Choroid plexus epithelial cell (primary cell): ENCODE results near the gene PARD6A.

Experiments used
- DNase-seq: peaks from one replicate; pipeline ENCODE4 v3.0.0-alpha.2; 2010; ENCODE audit warnings: low read depth
- H3K4me3 ChIP-seq: 2 replicates; pipeline ENCODE4 v1.5.1; 2011; ENCODE audit warnings: low read depth, mild to moderate bottlenecking, control low read depth, low read length, moderate library complexity
- CTCF ChIP-seq: conservative IDR thresholded peaks from 2 replicates; pipeline ENCODE4 v1.5.1; 2011; ENCODE audit warnings: low read depth, mild to moderate bottlenecking, control low read depth, inconsistent platforms, low read length, moderate library complexity

PARD6A gene

GRCh38 chr16:67653128-67653788 lies 7.5 kb upstream of the PARD6A start:
- H3K4me3 ChIP-seq = peak overlapping the region; percentile 49
- peak; percentile 21 for TF ChIP-seq CTCF
- no peak for DNase-seq

DNA sequence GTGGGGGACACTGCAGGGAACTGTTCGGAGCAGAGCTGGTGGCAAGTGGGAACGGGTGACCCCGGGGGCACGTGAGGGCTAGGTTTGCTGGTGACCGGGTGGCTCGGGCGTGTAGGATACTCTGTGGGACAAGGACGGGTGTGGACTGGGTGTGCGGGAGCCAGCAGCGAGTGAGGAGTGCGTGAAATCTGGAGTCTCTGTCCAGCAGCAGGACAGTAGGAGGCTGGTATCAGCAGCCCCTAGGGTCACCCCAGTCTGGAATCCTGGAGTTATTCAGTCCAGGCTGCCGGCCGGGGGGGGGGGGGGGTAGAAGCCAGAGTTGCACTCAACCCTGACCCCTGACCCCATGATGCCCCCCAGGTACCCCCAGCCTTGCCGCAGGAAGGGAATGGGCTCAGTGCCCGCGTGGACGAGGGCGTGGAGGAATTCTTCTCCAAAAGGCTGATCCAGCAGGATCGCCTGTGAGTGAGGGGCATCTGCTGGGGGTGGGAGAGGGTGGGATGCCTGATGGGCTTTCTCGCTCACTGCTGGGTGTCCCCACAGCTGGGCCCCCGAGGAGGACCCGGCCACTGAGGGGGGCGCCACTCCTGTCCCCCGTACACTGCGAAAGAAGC lies 6.9 kb upstream of the PARD6A start:
- TF ChIP-seq CTCF = no peak
- H3K4me3 ChIP-seq = peak overlapping the region; percentile 49
- DNase-seq = no peak

GRCh38 chr16:67654403-67654911 lies 6.3 kb upstream of the PARD6A start:
- TF ChIP-seq CTCF = no peak
- H3K4me3 ChIP-seq = no peak overlapping the region
- DNase-seq = no peak

GRCh38 chr16:67655363-67655762 lies 5.4 kb upstream of the PARD6A start:
- no peak for TF ChIP-seq CTCF
- DNase-seq = no peak
- H3K4me3 ChIP-seq = no peak overlapping the region

DNA sequence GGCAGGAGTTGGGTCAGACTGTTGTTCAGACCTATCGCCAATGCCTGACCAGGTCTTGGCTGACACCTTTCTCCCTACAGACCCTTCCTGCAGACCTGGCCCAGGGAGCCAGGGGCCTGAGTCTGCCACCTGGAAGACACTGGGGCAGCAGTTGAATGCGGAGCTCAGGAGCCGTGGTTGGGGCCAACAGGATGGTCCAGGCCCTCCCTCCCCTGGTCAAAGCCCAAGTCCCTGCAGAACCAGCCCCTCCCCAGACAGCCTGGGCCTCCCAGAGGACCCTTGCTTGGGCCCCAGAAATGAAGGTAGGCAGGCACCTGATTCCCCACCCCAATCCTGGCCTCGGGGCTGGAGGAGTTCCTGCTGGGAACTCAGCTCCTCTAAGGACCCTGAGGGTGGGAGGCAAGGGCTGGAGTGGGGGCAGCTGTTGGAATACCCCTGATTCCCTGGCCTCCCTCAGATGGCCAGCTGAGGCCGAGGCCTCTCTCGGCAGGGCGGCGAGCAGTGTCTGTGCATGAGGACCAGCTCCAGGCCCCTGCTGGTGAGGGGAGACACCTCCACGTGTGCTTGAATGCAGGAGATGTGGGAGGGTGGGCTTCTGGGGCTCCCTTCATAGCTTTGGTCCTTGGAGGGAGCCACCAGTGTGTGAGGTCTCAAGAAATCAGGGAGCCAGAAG lies 4.3 kb upstream of the PARD6A start:
- TF ChIP-seq CTCF = no peak
- DNase-seq = no peak
- H3K4me3 ChIP-seq = no peak overlapping the region

DNA sequence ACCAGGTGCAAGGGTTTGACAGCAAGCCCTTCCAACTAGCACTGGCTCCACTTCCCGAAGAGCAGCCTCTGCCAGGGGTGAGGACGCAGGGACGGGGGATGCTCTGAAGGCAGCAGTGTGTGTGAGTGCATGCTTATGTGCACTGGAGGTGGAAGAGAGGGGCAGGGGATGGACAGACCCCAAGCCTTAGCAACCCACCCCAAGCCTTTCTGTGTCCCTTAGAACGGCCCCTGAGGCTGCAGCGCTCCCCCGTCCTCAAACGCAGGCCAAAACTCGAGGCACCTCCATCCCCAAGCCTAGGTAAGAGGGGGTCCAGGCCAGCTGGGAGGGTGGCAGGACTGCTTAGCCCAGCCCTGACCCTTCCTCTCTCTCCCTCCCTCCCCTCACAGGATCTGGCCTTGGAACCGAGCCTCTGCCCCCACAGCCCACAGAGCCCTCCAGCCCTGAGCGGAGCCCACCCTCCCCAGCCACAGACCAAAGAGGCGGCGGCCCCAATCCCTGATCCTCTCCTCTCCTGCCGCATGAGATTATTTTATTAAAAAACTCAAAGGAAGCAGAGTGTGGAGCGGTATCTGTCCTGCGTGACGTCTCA lies 3.6 kb upstream of the PARD6A start:
- DNase-seq = no peak
- no peak for TF ChIP-seq CTCF
- H3K4me3 ChIP-seq = no peak overlapping the region
